Measurements from ENCODE around the gene EDRF1.

DNA sequence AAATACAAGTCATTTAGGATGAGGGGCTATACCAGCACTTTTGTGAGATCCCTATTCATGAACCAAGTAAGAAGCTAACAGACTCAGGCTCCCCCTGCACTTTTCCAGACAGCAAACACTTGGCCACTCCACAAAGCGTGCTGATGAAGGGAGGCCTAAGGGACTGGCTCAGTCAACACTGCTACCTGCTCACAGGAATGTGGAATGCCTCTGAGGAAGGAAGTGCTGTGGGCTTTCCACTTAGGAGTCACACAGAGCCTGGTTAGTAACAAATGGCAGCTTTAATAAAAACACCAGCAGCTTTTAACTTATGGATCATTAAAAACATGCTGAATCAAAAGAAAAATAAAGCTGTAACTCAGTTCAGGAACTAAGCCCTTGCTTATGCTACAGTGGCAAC, 88.5 kb downstream of the EDRF1 start:
- no peak for TF ChIP-seq POLR2A (IDR thresholded peaks at IDR 0.05)
- TF ChIP-seq, protein P1, sequence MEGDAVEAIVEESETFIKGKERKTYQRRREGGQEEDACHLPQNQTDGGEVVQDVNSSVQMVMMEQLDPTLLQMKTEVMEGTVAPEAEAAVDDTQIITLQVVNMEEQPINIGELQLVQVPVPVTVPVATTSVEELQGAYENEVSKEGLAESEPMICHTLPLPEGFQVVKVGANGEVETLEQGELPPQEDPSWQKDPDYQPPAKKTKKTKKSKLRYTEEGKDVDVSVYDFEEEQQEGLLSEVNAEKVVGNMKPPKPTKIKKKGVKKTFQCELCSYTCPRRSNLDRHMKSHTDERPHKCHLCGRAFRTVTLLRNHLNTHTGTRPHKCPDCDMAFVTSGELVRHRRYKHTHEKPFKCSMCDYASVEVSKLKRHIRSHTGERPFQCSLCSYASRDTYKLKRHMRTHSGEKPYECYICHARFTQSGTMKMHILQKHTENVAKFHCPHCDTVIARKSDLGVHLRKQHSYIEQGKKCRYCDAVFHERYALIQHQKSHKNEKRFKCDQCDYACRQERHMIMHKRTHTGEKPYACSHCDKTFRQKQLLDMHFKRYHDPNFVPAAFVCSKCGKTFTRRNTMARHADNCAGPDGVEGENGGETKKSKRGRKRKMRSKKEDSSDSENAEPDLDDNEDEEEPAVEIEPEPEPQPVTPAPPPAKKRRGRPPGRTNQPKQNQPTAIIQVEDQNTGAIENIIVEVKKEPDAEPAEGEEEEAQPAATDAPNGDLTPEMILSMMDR (IDR thresholded peaks at IDR 0.05): no peak
- TF ChIP-seq EP300 (IDR thresholded peaks at IDR 0.05): no peak
